Measurements from ENCODE around the gene LRRC7.

Gene LRRC7

DNA sequence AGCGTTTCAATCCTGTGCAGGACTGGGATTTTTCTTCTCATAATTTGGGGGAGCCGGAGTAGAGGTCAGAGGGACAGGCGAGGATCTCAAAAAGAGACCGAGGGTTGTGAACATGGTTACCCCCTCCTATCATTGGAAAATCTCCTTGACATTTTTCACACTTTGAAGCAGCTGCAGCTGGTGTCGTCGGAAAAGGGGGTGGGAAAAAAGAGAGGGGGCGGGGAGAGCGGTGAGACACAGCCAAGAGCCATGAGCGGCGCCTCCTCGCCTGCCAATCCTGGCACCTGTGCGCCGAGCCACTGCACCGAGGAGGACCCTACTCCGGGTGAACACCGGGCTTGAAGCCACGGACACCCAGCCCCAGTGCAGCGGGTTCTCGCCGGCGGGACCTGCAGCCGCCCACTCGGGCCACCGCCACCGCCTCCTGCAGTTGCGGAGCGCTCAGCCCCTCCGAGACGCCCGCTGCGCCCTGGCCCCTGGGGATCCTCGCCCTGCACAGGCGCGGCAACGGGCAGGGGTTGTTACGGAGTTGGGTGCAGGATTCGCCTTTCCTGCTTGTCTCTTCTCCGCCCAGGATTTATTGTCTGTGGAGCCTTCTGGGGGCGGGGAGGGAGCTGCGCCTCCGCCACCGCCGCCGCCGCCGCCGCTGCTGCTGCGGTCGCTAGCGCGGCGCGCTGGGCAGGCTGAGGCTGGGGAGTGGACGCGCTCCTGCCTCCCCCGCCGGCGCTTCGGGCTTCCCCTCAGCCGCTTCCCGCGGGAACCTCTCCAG is at the start of gene LRRC7:
TSS of gene LRRC7 (plus strand) at position 271 of the 769 bp plus-strand sequence. CDS start 718 bp downstream, outside the sequence.
- DNase-seq (ENCODE audit: low spot score): peak; percentile 0

DNA sequence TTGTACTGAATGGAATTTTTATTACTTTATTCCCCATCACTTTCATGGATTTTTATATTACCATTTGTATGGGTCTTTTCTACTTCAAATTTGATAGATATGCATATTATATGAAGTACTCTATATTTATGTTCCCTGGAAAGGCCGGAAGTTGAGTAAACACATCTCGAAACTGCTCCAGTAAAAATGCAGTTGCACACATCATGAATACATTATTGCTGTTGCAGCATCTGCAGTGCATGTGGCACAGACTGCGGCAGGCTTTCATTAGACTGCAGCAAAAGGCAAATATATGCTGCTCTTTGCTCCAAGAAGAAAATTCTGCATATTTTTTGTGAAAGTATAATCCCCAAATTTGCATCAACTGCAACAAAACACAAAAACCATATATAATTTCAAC is 48.7 kb upstream of the LRRC7 start:
- no peak for DNase-seq (ENCODE audit: low spot score)

DNA sequence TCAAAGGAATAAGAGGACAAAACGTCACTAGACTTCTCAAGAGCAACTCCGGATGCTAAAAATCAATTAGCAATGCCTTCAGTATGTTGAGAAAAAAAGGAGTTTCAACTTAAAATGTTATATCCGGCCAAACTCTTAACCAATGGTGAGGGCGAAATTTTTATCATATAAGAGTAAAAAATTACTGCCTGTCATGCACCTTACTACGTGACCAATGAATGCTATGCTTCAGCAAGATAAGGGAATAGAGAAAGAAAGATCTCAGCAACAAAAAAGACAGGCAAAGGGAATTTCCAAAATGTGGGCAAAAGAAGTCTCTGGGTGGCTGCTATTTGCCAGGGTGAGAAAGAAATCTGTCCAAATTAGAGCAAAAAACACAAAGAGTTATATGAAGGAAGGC is 47.4 kb upstream of the LRRC7 start:
- no peak for DNase-seq (ENCODE audit: low spot score)

DNA sequence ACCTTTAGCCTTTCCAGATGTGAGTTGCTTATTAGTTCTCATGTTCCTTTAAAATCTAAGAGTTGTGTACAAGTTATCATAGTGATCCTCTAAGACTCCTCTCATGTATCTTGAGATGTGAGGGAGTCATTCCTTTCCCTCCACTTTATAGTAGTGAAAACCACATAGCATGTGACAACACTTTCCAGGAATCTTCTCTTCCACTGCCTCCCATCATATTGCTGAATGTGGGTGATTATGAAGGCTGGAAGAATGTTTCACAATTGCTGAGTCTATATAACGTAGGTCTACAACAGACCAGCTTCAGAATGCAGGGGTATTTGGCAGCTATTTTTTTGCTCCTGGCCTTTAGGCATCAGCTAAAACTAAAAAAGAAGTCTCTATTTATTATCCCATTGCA is 44.7 kb upstream of the LRRC7 start:
- DNase-seq (ENCODE audit: low spot score): no peak

DNA sequence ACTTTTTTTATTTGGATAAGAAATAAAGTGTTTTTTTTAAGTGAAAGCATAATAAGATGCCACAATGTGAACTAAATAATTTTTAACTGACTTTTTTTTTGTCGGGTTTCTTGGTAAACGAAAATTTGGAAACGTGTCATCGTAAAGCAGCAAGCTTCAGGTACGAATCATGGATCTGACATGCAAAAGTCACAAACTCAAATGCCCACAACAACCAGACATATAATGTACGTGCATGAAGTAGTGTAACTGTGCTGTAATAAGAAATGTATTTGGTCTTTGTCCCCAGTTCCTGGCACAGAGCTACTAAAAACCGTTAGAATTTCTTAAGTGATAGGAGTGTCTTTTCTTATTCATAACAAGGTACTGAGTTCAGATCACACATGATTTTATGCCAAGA is 44.3 kb upstream of the LRRC7 start:
- DNase-seq (ENCODE audit: low spot score): no peak

DNA sequence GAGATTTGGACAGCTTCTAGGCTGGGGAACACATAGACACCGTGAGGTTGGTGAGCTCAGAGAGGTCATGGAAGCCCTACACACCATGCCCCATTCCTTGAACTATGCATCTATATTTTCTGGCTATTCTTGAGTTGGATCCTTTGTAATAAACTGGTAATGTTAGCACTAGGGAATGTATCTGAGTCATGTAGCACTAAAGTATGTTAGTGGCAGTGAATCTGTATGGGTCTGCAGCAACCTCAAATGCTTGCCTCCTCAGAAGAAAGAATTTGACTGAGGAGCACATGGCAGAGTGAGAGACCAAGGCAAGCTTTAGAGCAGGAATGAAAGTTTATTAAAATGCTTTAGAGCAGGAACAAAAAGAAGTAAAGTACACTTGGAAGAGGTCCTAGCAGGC is 43.7 kb upstream of the LRRC7 start:
- DNase-seq (ENCODE audit: low spot score): no peak

DNA sequence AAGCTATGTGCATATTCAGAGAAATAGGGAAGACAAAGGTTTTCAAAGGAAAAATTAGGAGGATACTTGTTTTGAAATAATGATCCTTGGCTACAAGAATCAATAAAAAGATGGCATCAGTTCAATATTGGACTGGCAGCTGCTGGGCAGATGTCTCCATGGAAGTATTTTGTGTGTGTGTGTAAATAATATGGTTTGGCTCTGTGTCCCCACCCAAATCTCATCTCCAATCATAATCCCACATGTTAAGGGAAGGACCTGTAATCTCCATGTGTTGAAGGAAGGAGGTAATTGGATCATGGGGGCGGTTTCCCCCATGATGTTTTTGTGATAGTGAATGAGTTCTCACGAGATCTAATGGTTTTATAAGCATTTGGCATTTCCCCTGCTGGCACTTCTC is 40.4 kb upstream of the LRRC7 start:
- no peak for DNase-seq (ENCODE audit: low spot score)

DNA sequence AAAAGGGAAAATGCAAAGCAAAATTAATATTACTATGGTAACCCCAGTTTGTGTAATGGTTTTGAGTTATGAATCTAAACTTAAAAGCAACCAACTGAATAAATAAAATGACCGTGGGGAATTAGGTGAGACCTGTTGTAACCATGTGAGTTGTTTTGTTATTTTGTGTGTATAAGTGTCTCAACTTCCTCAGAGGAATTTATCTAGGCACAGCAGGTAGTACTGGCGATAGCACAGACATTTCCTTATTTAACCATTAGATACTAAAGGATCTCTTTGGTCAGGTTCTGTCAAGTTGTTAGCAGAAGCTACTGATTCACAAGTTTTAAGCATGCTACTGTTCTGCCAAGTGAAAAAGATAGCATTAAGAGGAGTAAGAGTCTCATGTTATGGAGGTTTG is 39.3 kb upstream of the LRRC7 start:
- no peak for DNase-seq (ENCODE audit: low spot score)

DNA sequence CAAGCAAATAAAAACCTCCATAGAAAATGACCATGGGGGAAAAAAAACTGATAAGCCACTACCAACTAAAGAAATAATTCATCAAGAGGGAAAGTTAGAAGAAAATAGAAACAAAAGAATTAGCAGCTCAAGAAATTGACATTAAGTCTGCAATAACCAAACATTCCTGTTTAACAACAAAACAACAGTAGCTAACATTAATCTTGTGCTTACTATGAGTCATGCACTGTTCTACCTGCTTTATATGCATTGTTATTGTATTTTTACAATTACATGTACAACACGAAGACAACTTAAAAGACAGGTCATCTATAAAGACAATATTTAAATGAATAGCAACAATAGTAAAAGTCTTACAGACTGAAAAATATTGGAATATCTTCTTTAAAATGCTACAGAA is 34.4 kb upstream of the LRRC7 start:
- no peak for DNase-seq (ENCODE audit: low spot score)

DNA sequence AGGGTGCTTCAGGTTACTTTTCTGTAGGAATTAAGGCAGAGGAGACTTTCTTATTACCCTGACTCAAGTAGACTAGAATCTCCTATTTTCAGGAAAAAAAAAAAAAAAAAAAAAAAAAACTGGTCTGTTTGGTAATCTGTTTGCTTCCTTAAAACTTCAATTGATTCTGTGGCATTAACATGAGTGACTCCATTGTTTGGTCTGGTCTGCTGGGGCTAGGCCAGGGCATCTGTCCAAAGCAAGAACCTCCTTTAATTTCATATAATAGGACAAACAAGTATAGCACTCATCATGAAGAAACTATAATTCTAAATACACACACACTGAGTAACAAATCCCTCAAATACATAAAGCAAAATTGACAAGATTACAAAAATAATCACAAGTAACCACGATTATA is 32.9 kb upstream of the LRRC7 start:
- DNase-seq (ENCODE audit: low spot score): no peak

DNA sequence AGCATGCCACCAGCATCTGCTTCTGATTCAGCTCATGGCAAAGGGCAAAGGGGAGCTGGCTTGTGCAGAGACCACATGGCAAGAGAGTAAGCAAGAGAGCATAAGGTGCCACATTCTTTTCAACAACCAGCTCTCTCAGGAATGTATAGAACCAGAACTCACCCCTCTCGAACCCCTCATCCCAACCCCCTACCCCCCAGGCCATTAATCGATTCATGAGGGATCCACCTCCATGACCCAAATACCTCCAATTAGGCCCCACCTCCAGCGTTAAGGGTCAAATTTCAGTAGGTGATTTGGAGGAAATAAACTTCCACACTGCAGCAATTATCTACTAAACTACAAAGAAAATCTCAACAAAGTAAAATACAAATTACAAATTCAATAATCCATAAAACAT is 32.2 kb upstream of the LRRC7 start:
- no peak for DNase-seq (ENCODE audit: low spot score)

DNA sequence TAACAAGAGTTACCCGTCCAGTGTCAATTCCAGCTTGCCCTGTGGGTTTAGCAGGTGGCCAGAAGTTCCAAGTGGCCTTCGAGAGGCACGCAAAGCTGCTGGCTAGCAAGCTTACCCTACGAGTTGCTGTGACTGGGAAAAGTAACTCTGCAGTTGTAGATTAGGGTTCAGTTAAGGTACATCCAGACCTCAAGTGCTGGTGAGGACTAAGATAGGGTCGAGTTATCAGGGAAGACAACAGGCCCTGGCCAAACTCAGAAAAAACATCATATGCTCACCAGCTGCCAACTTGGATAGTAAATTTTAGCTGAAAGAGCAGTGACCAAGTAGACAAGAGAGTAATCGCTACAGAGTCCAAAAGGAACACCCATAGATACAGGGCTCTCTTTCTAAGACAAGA is 27.7 kb upstream of the LRRC7 start:
- DNase-seq (ENCODE audit: low spot score): no peak

DNA sequence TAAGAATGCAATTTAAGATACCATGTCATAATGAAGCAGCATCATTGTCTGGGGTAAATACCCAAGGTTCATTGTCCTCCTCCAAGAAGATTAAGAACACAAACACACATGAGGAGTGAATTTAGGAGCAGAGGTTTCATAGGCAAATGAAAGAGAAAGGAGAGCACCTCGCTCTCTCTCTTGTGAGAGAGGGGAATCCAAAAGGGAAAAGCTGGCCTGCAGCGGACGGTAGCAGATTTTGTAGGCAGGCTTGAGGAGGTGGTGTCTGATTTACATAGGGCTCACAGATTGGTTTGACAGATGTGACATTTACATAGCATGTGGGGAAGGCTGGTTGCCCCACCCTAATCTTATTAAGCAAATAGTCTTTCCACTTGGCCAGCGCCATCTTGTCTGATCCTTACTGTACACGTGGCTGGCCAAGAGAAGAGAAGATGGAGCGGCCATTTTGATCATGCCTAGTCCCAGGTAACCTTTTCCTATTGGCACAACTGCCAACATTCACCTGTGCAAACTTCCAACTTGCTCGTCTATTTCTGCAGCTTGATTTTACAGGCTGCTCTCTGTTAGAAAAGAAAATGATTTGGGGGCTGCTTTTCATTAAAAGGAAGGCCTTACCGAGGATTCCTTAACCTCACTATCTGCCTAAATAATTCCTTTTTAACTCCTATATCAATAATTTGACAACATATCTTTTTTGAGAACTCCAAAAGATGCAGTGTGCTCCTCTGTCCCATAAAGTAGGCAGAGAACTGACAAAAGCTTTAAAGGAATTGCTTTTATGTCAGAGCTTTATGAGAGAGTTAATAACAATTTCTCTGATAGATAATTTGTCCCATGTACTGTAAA is 16.0 kb upstream of the LRRC7 start:
- DNase-seq (ENCODE audit: low spot score): no peak

DNA sequence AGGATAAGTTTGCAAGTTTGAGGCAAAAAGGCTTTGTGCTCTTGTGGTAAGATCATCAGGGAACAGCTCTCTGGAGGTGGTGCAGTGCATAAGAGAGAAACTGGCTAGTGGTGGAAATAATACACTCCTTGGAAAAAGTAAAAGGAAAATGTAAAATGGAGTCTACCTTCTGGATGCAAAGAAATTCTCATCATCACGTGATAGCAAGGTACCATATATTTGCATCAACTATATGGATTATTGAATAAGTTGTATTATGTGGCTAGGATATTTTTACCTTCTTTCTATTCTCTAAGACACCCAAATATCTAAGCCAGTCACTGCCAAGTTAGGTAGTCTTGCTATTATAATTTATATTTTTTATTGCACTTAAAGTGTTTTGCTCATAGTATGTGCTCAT is 14.0 kb upstream of the LRRC7 start:
- no peak for DNase-seq (ENCODE audit: low spot score)

DNA sequence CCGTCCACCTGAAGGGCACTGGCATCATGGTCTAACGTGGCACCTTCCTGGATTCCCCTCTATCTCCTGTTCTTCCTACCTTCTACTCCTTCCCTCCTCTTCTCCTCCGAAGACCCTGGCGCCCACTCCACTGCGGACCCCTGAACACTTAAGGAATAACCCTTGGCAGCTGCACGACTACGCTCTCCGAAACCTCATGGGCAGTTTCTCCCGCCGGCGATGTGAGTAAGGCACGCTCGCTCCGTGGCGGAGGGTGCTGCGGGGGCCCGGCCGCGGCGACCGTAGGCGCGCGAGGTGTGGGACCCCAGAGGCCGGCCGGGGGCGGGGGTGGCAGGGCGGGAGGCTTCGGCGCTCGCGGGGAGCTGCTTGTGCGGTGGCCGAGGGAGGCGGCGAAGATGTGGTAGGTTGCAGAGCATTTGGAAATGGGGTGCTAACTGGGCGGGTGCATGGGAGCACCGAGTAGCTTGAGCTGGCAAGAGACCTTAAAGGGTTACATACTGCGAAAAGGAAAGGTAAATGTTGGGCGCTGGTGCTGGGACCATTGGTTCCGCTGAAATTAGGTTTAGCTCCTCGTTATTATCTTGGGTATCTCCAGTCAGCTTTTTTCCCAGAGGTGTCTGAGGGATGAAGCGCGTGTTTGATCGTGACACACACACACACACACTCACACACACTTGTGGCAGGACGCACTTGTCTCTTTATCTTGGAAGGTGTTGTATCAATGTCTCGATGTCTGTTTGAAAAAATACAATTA is 876 bp downstream of the LRRC7 start:
- no peak for DNase-seq (ENCODE audit: low spot score)

DNA sequence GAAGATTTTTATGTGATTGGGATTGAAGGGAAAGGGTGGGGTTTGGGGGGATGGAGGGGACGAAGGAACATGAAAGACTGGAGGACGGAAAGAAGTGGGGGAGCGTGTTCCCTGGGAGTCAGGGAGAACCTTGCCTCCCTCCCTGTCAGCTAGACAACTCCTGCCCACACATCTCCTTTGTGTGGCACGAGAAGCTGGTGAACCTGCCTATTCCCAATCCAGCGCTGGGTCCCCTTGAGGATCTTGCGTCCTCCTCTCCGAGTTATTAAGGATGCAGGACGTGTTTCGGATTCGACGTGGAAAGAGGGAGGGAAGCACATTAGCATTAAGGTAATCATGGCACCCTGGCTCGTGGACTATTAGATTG is 1.4 kb downstream of the LRRC7 start:
- DNase-seq (ENCODE audit: low spot score): no peak

DNA sequence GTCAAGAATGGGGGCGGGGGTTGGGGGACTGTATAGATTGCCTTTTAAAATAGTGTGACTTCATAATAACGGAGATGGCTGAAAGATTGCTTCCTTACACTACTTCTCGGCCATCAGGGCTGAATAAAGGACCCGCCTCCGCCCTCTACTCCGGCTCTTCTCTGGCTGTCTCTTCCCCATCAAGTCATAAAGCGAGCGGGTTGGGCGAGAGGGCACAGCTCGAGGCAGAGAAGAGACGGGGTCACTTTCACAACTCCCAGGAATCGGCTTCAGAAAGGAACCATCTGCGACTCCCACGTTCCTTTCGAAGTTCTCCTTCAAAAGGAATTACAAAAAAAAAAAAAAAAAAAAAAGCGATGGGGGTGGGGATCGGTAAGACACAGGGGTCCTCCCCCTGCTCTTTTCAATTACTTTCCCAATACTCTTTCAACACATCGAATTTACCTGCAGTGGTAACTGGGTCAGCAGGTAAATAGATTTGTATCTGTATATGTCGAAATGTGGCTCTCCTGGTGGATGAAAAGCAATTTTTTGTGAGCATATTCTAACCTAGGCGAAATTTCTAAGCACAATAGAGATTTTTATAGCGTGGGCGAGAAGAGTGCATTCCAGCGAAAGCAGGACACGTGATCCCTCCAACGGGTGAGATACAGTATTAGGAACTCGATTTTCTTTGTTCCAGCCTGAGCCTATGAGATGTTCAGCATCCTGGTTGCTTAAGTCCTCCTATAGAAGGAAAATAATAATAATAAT is 2.0 kb downstream of the LRRC7 start:
- DNase-seq (ENCODE audit: low spot score): no peak

DNA sequence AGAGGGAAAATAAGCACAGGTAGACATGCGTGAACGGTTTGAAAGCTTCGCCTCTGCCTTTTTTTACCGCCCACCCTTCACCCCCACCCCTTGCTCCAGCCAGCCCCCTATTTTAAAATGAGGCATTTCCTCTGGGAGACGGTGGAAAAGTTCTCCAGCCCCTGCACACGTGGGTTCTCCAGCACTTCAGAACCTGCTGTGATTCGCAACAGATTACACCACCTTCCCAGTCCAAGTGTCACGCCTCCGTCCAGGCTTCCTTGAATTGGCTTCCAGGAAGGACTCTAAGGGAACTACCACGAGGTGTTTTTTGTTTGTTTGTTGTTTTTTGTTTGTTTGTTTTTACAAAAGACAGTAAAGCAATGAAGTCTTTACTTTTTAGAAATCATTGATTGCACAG is 2.6 kb downstream of the LRRC7 start:
- DNase-seq (ENCODE audit: low spot score): no peak

DNA sequence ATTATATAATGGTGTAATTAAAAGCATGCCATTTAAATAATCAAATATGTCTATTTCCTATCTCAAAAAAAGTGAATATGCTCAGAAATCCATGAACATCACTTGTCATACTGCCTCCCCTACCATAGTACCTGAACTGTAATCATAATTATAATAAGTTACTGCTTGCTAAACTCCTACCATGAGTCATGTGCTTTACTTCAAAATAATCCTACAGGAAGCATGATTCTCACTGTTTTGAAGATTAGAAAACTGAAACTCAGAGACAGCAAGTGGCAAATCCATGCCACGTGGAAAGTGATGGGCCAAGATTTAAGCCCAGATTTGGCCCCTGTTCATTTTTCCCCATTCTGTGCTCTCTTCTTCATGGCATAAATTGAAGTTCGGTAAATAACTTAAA is 5.2 kb downstream of the LRRC7 start:
- DNase-seq (ENCODE audit: low spot score): no peak

DNA sequence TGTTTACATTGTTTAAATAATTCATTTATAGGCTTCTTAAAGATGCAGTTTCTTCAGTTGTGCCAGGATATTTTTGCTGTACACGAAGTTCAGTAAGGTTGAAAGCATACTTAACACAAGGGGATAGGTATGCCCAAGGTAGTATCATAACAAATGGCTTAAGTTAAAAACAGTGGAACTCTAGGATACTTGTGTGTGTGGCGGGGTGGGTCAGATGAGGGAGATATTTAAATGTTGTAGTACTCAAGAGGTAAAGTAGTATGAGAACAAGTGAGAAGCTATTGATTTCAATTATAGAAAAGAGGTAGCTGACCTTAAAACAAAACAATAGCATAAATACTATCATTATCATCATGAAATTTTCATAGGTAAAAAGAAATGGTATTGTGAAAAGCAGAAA is 6.2 kb downstream of the LRRC7 start:
- DNase-seq (ENCODE audit: low spot score): no peak

DNA sequence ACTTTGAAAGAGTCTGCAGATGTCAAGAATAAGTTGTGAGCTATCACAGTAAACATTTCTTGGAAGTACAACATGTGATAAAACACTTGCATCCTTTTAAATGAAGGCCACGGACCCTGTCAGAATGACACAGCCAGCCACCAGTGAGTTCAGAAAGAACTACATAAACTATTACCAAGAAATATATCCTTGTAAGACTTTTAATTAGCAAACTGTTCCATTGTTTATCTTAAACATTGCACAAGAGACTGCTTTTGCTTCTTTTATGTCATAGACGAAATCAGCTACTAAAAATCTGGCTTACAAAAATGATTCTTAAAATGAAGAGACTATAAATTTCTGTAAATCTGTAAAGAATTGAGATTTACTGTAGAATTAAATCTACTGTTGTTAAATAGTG is 17.9 kb downstream of the LRRC7 start:
- no peak for DNase-seq (ENCODE audit: low spot score)

DNA sequence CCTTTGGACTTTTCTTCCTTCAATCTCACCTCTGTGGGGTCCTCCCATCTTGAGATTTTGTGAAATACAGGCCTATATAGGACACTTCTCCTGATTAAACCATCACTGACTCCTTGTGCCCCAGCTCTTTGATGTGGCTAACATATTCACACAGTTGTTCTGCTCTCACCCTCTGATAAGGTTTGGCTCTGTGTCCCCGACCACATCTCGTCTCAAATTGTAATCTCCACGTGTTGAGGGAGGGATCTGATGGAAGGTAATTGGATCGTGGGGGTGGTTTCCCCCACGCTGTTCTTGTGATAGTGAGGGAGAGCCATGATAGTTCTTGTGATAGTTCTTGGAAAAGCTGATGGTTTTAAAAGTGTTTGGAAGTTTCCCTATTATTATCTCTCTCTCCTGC is 19.7 kb downstream of the LRRC7 start:
- no peak for DNase-seq (ENCODE audit: low spot score)
